Adrenal gland (tissue), 5 donors: Measurements from ENCODE around the gene U2AF1L4.

ENCODE experiments used
- POLR2A ChIP-seq, 2 donors: fragments of 450-650 bp; IDR thresholded peaks; one replicate each; pipeline ENCODE4 v1.6.1; 2017; ENCODE audit warnings: antibody characterized with exemption in 2 of 2, mild to moderate bottlenecking in 2 of 2, moderate library complexity in 1 of 2
- TF ChIP-seq, protein P1 (sequence below), 6 experiments: fragments of 450-650 bp in 4 of 6; fragments of 200-600 bp in 2 of 6; sonication (generic) in 1 of 6; IDR thresholded peaks; 1 replicate in 5 of 6; 2 replicates in 1 of 6; pipeline versions ENCODE4 v1.5.1 to v1.8.0; 2016 to 2021; ENCODE audit warnings: antibody characterized with exemption in 6 of 6, mild to moderate bottlenecking in 2 of 6, moderate library complexity in 1 of 6
- donor health status: DM: no; HTN: no; CAD: no.

GRCh38 chr19:35722461-35722860 is 22.8 kb downstream of the U2AF1L4 start:
- TF ChIP-seq, protein P1, sequence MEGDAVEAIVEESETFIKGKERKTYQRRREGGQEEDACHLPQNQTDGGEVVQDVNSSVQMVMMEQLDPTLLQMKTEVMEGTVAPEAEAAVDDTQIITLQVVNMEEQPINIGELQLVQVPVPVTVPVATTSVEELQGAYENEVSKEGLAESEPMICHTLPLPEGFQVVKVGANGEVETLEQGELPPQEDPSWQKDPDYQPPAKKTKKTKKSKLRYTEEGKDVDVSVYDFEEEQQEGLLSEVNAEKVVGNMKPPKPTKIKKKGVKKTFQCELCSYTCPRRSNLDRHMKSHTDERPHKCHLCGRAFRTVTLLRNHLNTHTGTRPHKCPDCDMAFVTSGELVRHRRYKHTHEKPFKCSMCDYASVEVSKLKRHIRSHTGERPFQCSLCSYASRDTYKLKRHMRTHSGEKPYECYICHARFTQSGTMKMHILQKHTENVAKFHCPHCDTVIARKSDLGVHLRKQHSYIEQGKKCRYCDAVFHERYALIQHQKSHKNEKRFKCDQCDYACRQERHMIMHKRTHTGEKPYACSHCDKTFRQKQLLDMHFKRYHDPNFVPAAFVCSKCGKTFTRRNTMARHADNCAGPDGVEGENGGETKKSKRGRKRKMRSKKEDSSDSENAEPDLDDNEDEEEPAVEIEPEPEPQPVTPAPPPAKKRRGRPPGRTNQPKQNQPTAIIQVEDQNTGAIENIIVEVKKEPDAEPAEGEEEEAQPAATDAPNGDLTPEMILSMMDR (IDR thresholded peaks at IDR 0.05) = no peak
- no peak for TF ChIP-seq POLR2A (IDR thresholded peaks at IDR 0.05)
